GM12878 (cell line): Measurements from ENCODE around the gene PUS7L. TPM values are rescaled to one million over a fixed set of nuclear protein-coding genes. Genes with fewer than 3 reads are reported as not detected.

Experiments used
- BCLAF1 ChIP-seq: fragments of 450-650 bp; IDR thresholded peaks from 2 replicates; pipeline ENCODE4 v1.6.1; 2017; ENCODE audit warnings: antibody characterized with exemption, mild to moderate bottlenecking, moderate library complexity
- CEBPB ChIP-seq, 2 experiments: fragments of 150-350 bp in 1 of 2; IDR thresholded peaks; 2 replicates each; pipeline ENCODE4 v1.6.1; 2012 to 2014; ENCODE audit warnings: low read depth in 2 of 2, low read length in 2 of 2, borderline replicate concordance in 1 of 2, inconsistent platforms in 1 of 2
- CHD1 ChIP-seq: IDR thresholded peaks from 2 replicates; pipeline ENCODE4 v1.6.1; 2012; ENCODE audit warnings: low read depth, low read length, improper control_type of control experiment
- CTCF ChIP-seq, 3 experiments: IDR thresholded peaks in 2 of 3; conservative IDR thresholded peaks in 1 of 3; 2 replicates each; pipeline ENCODE4 v1.5.1; 2011; ENCODE audit warnings: low read depth in 3 of 3, low read length in 3 of 3, mild to moderate bottlenecking in 3 of 3, control low read depth in 2 of 3, moderate library complexity in 2 of 3, inconsistent platforms in 1 of 3, mixed read lengths in 1 of 3; ENCODE audit not compliant: control insufficient read depth in 2 of 3, insufficient read depth in 1 of 3; ENCODE audit errors: extremely low read depth in 1 of 3
- EP300 ChIP-seq, 2 experiments: fragments of 150-350 bp in 1 of 2; IDR thresholded peaks; 2 replicates each; pipeline ENCODE4 v1.6.1; 2011 to 2012; ENCODE audit warnings: low read depth in 2 of 2, low read length in 2 of 2, borderline replicate concordance in 1 of 2, improper control_type of control experiment in 1 of 2, inconsistent platforms in 1 of 2; ENCODE audit not compliant: control insufficient read depth in 1 of 2
- HDAC6 ChIP-seq: fragments of 200-600 bp; sonication (generic); IDR thresholded peaks from one replicate; pipeline ENCODE4 v1.8.0; 2017; ENCODE audit warnings: antibody characterized with exemption; ENCODE audit not compliant: unreplicated experiment
- JUND ChIP-seq: IDR thresholded peaks from 2 replicates; pipeline ENCODE4 v1.6.1; 2012; ENCODE audit warnings: low read depth, mild to moderate bottlenecking, low read length, improper control_type of control experiment, moderate library complexity
- KAT2A ChIP-seq: conservative IDR thresholded peaks from 2 replicates; pipeline ENCODE4 v1.6.1; 2011; ENCODE audit warnings: low read depth, low read length; ENCODE audit not compliant: control insufficient read depth
- NBN ChIP-seq: fragments of 450-650 bp; IDR thresholded peaks from 2 replicates; pipeline ENCODE4 v1.6.1; 2016
- NFXL1 ChIP-seq: fragments of 450-650 bp; IDR thresholded peaks from 2 replicates; pipeline ENCODE4 v1.6.1; 2017; ENCODE audit warnings: antibody characterized with exemption, mild to moderate bottlenecking, borderline replicate concordance
- NFYB ChIP-seq: IDR thresholded peaks from 2 replicates; pipeline ENCODE4 v1.6.1; 2011; ENCODE audit warnings: low read depth, mild to moderate bottlenecking, low read length, improper control_type of control experiment, moderate library complexity; ENCODE audit not compliant: insufficient read depth
- NR2F1 ChIP-seq: fragments of 450-650 bp; conservative IDR thresholded peaks from 2 replicates; pipeline ENCODE4 v1.6.1; 2017; ENCODE audit warnings: mild to moderate bottlenecking
- PAX8 ChIP-seq: fragments of 450-650 bp; IDR thresholded peaks from 2 replicates; pipeline ENCODE4 v1.6.1; 2017; ENCODE audit warnings: mild to moderate bottlenecking, moderate library complexity
- POLR2AphosphoS2 ChIP-seq: IDR thresholded peaks from 2 replicates; pipeline ENCODE4 v1.6.1; 2011; ENCODE audit warnings: low read depth, mild to moderate bottlenecking, low read length, improper control_type of control experiment, moderate library complexity
- POU2F2 ChIP-seq: IDR thresholded peaks from 3 replicates; pipeline ENCODE4 v1.6.1; 2011; ENCODE audit warnings: low read depth, mild to moderate bottlenecking, low read length, borderline replicate concordance
- RB1 ChIP-seq: fragments of 450-650 bp; formaldehyde crosslinking; IDR thresholded peaks from 2 replicates; pipeline ENCODE4 v1.6.1; 2017; ENCODE audit warnings: mild to moderate bottlenecking, borderline replicate concordance
- RUNX3 ChIP-seq: IDR thresholded peaks from 2 replicates; pipeline ENCODE4 v1.6.1; 2012; ENCODE audit warnings: low read length, inconsistent platforms
- SKIL ChIP-seq: fragments of 450-650 bp; IDR thresholded peaks from 2 replicates; pipeline ENCODE4 v1.6.1; 2017; ENCODE audit warnings: mild to moderate bottlenecking, low read depth, inconsistent platforms; ENCODE audit not compliant: poor library complexity, severe bottlenecking
- SMAD5 ChIP-seq: IDR thresholded peaks from 2 replicates; pipeline ENCODE4 v1.6.1; 2016; ENCODE audit warnings: antibody characterized with exemption, low read depth
- STAT3 ChIP-seq: IDR thresholded peaks from 2 replicates; pipeline ENCODE4 v1.6.1; 2011; ENCODE audit warnings: low read depth, low read length, improper control_type of control experiment
- USF2 ChIP-seq: IDR thresholded peaks from 2 replicates; pipeline ENCODE4 v1.6.1; 2011; ENCODE audit warnings: low read depth, low read length, improper control_type of control experiment, borderline replicate concordance
- ZNF622 ChIP-seq: fragments of 450-650 bp; IDR thresholded peaks from 2 replicates; pipeline ENCODE4 v1.6.1; 2017; ENCODE audit warnings: mild to moderate bottlenecking, inconsistent platforms
- polyA plus RNA-seq, 11 experiments: library from polyadenylated mRNA; depleted of rRNA in 4 of 11; unstranded in 6 of 11; stranded (reverse) in 5 of 11; fragments of >200 nt; fragmentation: Nextera tagmentation in 4 of 11; fragmentation: Illumina TruSeq in 1 of 11; extraction: Ambion mirVana in 4 of 11; extraction: Trizol in 1 of 11; gene quantifications; 1 replicate in 1 of 11; 2 replicates in 10 of 11; pipeline versions ENCODE4 v1.2.1 to v1.2.3, GENCODE V29; 2011 to 2016; ENCODE audit warnings: inconsistent platforms in 2 of 11, missing spikeins in 2 of 11, low read depth in 1 of 11
- total RNA-seq, 4 experiments: library from RNA; depleted of rRNA in 3 of 4; stranded (reverse); fragments of >200 nt in 3 of 4; fragmentation: Illumina TruSeq in 1 of 4; extraction: Trizol in 1 of 4; gene quantifications; 2 replicates each; pipeline versions ENCODE4 v1.2.1 to v1.2.3, GENCODE V29; 2013 to 2021

The PUS7L gene
- total and polyA plus RNA-seq, 10 of the 15 experiments (the other 5 are each of a cell fraction or from before 2014, with no cell fraction given), result 7.2 to 42.1 (median 19.6) TPM

- TF ChIP-seq POU2F2 (0 out of 3 replicates have a peak, but pooled peaks have one; percentile 68), RB1 (peak; percentile 84; the same call in 1 of the 2 replicates), ZNF622 (no peak), NFXL1 (no peak), SMAD5 (peak; percentile 75; the same call in 1 of the 2 replicates), USF2 (no peak), STAT3 (no peak), EP300 (IDR thresholded peaks at IDR 0.05; ENCODE audit: borderline replicate concordance in 1 of 2, control insufficient read depth in 1 of 2, low read depth in 2 of 2, low read length in 2 of 2) (peak in 1 of 2 experiments; percentile 9; a peak in 1 of 4 replicates), KAT2A (no peak), HDAC6 (no peak), SKIL (no peak), POLR2AphosphoS2 (peak; percentile 83), CTCF (IDR thresholded peaks at IDR 0.05 in 2 of 3, conservative IDR thresholded peaks at IDR 0.05 in 1 of 3; ENCODE audit: control insufficient read depth in 2 of 3, extremely low read depth in 1 of 3, insufficient read depth in 1 of 3, low read depth in 3 of 3, low read length in 3 of 3) (peak in 2 of 3 experiments; percentile 18 to 30; a peak in 2 of 6 replicates), BCLAF1 (no peak), JUND (no peak), NBN (peak; percentile 78), PAX8 (no peak), NR2F1 (peak; percentile 53), NFYB (no peak), RUNX3 (peak; percentile 57), CHD1 (no peak), CEBPB (IDR thresholded peaks at IDR 0.05; ENCODE audit: borderline replicate concordance in 1 of 2, low read depth in 2 of 2, low read length in 2 of 2) (no peak)
Observed at GRCh38 chr12:43805860-43806736, 47.5 kb upstream of the PUS7L start, which contains the start of gene TWF1 (continued).
